Measurements from ENCODE around the gene SEBOX.
A peak's percentile ranks its signal among the peaks of the same experiment; 100 is the strongest.

Gene SEBOX

GRCh38 chr17:28371245-28372202 is 6.5 kb upstream of the SEBOX start, which contains the start of gene SARM1:
Gene SARM1 (plus strand): TSS chr17:28371694. CDS start chr17:28372033, 339 bp downstream.
- intact Hi-C loops (cut with DNase I): no loop called here
- peak; percentile 71 to 95 (median 89) for DNase-seq

- DNase-seq: no peak
- intact Hi-C loops (cut with DNase I): no loop called here
Measured at GRCh38 chr17:28370744-28371103, 5.7 kb upstream of the SEBOX start.

DNA sequence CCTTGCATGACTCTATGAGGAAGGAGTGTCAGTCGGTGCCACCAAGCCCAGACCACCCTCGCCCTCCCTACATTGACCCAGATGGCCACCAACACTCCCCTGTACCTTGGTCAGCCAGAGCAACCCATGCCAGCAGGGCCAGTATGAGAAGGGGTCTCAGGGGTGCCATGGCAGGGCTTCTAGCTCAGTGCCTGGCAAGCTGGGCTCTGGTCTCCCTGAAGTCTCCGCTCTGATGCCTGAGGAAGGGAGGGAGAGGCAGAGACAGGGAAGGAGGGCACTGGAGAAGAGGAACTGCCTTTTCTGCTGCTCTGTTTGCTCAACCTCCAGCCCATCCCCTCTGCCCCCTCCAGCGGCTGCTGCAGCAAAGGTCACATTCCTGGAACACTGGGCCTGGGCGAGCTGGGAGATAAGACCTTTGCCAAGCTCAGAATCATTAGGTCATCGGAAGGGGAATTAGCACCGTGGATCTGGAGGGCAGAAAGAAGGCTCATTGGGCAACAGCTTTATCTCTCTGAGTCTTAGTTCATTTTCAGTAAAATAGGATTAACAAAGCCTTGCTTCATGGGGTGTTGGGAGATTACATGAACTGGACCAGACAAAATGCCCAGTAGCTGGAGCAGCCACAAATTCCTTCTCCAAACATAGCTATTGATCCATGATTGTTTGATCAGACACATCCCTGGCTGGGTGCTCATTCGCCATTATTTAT is 5.2 kb upstream of the SEBOX start, which contains the start of gene VTN:
TSS of gene VTN (minus strand) at position 273 of the 709 bp plus-strand sequence. CDS start at position 169, 104 bp downstream.
- intact Hi-C loops (cut with DNase I): no loop called here
- no peak for DNase-seq

DNA sequence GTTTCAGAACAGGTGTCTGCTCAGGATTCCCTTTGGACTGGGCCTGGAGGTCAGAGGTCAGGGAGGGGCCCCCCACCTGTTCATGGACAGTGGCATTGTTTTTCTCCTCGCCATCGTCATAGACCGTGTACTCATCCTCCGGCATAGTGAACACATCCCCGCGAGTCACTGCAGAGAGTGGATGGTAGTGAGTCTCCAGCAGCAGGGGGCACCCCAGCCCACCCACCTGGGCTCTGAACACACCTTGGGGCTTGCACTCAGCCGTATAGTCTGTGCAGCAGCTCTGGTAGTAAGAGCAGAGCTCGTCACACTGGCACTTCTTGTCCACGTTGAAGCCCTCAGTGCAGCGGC is 4.7 kb upstream of the SEBOX start:
- no peak for DNase-seq
- intact Hi-C loops (cut with DNase I): no loop called here

DNA sequence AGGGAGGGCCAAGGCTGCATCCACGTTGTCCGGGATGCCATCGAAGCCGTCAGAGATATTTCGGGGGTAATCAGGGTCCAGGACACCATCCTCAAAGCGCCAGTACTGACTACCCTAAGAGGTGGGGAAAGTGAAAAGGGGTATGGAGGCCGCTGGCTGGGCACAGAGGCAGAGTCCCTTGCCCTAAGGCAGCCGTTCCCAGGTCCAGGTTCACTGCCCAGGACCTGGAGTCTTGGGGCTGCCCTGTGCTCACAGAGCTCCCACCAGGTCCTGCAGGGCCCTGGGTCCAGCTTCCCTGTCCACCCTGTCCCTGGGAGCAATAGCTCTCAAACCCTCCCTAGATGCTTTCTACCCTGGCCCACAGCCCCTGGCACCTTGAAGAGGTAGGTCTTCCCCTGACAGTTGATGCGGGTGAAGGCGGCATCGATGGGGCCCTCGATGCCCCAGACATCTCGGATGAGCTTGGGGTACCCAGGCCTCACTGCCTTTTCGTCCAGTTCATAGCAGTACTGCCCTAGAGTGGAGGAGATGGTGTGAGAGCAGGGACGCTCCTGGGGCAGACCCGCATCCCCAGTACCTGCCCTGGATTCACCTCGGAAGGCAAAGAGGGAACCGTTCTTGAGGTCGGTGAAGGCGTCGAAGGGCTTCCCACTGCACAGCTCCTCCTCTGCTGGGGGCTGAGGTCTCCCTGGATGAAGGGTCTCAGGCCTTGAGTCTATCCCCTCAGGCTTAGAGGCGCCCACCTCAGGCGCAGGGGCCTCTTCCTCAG is 4.1 kb upstream of the SEBOX start:
- intact Hi-C loops (cut with DNase I): no loop called here
- DNase-seq: no peak

DNA sequence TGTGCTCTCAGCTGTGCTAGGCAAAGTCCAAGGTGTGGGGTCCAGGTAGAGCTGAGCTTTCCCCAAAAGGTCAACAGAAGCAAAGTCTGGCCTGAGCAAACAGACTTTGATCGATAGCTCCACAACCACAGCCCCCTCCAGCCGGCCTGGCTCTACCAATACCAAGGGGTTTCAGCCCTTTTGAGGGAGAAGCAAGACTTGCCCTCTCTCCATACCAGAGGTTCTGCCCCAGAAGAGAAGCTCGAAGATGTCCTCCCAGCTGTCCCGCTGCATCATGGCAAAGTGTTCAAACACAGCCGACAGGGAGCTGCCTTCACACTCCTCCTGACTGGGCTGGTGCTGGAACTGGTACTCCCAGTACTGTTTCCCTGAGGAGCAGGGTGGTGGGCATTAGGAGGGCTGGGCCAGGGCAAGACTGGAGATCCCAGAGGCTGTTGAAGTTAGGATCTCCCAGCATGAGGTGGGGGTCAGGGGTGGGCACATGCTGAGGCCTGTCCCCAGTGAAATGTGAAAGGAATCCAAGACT is 3.4 kb upstream of the SEBOX start:
- intact Hi-C loops (cut with DNase I): no loop called here
- no peak for DNase-seq

DNA sequence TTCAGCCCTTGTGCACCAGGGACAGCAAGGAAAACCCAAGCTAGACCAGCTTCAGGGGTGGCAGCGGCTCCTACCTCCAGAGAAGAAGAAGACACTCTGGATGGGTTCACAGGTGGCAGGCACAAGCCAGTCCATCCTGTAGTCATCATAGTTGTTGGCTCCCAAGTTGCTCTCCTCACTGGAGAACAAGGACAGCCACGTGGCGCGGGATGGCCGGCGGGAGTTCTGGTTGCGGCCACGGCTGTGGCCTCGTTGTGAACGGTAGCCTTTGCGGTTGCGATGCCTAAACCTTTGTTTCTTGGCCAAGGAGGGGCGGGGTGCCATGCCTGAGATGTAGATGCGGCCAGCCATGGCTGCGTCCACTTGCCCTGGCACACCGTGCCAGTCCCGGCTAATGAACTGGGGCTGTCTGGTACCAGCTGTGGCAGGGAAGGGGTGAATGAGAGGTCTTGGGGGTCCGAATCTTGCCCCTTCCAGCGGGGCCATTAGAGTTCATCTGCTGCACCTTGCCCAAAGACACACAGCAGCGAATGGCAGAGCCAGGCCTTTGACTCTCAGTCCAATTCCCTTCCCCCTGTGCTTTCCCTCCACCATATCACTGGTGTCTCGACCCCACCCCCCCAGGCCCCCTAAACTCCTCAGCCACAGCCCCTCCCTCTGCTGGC is 2.8 kb upstream of the SEBOX start:
- no peak for DNase-seq
- intact Hi-C loops (cut with DNase I): no loop called here

GRCh38 chr17:28366605-28367004 is 1.6 kb upstream of the SEBOX start:
- intact Hi-C loops (cut with DNase I): no loop called here
- DNase-seq: no peak

- DNase-seq: no peak
- intact Hi-C loops (cut with DNase I): no loop called here
Measured at GRCh38 chr17:28365487-28365886, 488 bp upstream of the SEBOX start.

- intact Hi-C loops (cut with DNase I): no loop called here
- DNase-seq: no peak
Measured at GRCh38 chr17:28363776-28364650, 986 bp downstream of the SEBOX start.

GRCh38 chr17:28363186-28363585 is 1.8 kb downstream of the SEBOX start:
- DNase-seq: no peak
- intact Hi-C loops (cut with DNase I): no loop called here

- intact Hi-C loops (cut with DNase I): loop anchor here (1.0 to 2.0 kb wide), 2 partner anchors 23 to 39 kb away; partner anchors contain the start of genes IFT20, TMEM97 and TNFAIP1
- DNase-seq: no peak
Measured at GRCh38 chr17:28357901-28358197, 7.2 kb downstream of the SEBOX start.

- intact Hi-C loops (cut with DNase I): loop anchor here (1.0 to 2.0 kb wide), 2 partner anchors 22 to 38 kb away; partner anchors contain the start of genes IFT20, TMEM97 and TNFAIP1
- peak; percentile 88 to 99 (median 96) for DNase-seq
Measured at GRCh38 chr17:28357061-28357900, 7.7 kb downstream of the SEBOX start, which contains the start of gene POLDIP2. Gene POLDIP2 (minus strand): TSS chr17:28357527. CDS start chr17:28357448, 79 bp downstream.

- DNase-seq: no peak
- intact Hi-C loops (cut with DNase I): no loop called here
Measured at GRCh38 chr17:28350271-28350670, 14.7 kb downstream of the SEBOX start.

- DNase-seq: no peak
- intact Hi-C loops (cut with DNase I): no loop called here
Measured at GRCh38 chr17:28348979-28349378, 16.0 kb downstream of the SEBOX start.

DNA sequence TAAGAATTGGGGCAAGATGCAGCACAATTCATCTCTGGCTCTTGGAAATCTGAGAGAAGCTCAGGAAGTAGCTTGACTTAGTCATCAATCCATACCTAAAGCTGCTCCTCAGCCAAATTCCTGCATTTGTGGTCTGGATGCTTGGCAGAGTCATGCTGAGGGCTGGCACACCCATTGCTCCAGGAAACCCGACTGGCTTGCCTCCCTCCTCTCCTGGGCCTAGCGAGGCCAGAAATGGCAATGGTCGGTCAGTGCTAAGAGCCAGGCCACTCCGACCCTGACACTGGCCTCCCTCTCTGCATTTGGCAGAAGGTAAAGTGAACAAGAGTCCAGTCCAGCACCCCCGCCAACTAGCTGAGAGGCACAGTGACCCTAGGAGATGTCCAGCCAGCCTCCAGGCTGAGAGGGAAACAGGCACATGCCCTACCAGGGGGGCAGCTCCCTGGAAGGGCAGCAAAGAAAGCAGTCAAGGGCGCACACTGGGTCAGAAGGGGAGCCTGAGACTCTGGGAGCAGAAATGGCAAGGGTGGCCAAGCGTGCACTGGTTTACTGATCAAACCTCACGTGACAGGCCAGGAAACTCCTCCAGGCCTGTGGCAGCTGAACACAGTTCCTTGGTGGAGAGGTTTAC is 17.6 kb downstream of the SEBOX start:
- intact Hi-C loops (cut with DNase I): no loop called here
- no peak for DNase-seq

All from head of caudate nucleus (tissue), 42 donors.